ENCODE measurements around the gene COPS4.
"Not testable (repeated sequence)": the region's sequence is repeated elsewhere in the genome, so short reads cannot be mapped to it uniquely, and the experiment has no call there.

The COPS4 gene

GRCh38 chr4:83111751-83112141 is 76.8 kb downstream of the COPS4 start:
- H3K27me3 ChIP-seq (replicated peaks in 2 of 5; ENCODE audit: control insufficient read depth in 4 of 5, insufficient read depth in 5 of 5, low read length in 4 of 5); H3K36me3 ChIP-seq (ENCODE audit: control insufficient read depth in 4 of 4, insufficient read depth in 4 of 4, low read length in 3 of 4); H3K9me3 ChIP-seq (ENCODE audit: control extremely low read depth in 1 of 5, control insufficient read depth in 4 of 5, insufficient read depth in 2 of 5, low read depth in 1 of 5, low read length in 4 of 5): not testable (repeated sequence)
- ChIA-PET CTCF (interaction anchor here (1.3 to 3.2 kb wide), 5 partner anchors 16 to 169 kb away, joined by 3 to 14 read pairs (median 7); no protein-coding TSS in a partner anchor), POLR2A (interaction anchor here (0.6 to 1.3 kb wide), 3 partner anchors 28 to 130 kb away, joined by 3 to 6 read pairs (median 3); no protein-coding TSS in a partner anchor)
- WGBS (ENCODE audit: insufficient coverage) = no CpG with 5 or more reads among the region's 7 CpGs
- Histone ChIP-seq H3K4me1 (ENCODE audit: control extremely low read depth in 1 of 4, control insufficient read depth in 4 of 4, insufficient read depth in 4 of 4, low read length in 3 of 4) (peaks cover 20 to 69% (median 55%) of the 10 kb centered on the region in 4 experiments), H3K27ac (ENCODE audit: insufficient read depth in 1 of 2, low read depth in 1 of 2, low read length in 2 of 2, poor library complexity in 1 of 2, severe bottlenecking in 2 of 2) (peak overlapping the region; percentile 90), H3K4me3 (ENCODE audit: control insufficient read depth in 1 of 7, extremely low read depth in 1 of 7, insufficient read depth in 4 of 7, low read depth in 2 of 7, low read length in 6 of 7) (peak overlapping the region in 6 of 7 experiments; percentile 28 to 84 (median 74))
- DNase-seq = peak in 1 of 3 donors; percentile 37

- POLR2A ChIA-PET = interaction anchor here (0.9 to 1.3 kb wide), 3 partner anchors 33 to 168 kb away, joined by 3 read pairs; no protein-coding TSS in a partner anchor
These were observed 77.2 kb downstream of the COPS4 start for GRCh38 chr4:83112231-83112630.

GRCh38 chr4:83112678-83113428 is 77.9 kb downstream of the COPS4 start:
- no peaks in the 10 kb centered on the region for H3K27me3 ChIP-seq (replicated peaks in 2 of 5; ENCODE audit: control insufficient read depth in 4 of 5, insufficient read depth in 5 of 5, low read length in 4 of 5)
- H3K9me3 ChIP-seq (ENCODE audit: control extremely low read depth in 1 of 5, control insufficient read depth in 4 of 5, insufficient read depth in 2 of 5, low read depth in 1 of 5, low read length in 4 of 5) = no peaks in the 10 kb centered on the region
- peak overlapping the region; percentile 27 to 99 (median 84) for H3K4me3 ChIP-seq (ENCODE audit: control insufficient read depth in 1 of 7, extremely low read depth in 1 of 7, insufficient read depth in 4 of 7, low read depth in 2 of 7, low read length in 6 of 7)
- peaks cover 20 to 67% (median 53%) of the 10 kb centered on the region in 4 experiments for H3K4me1 ChIP-seq (ENCODE audit: control extremely low read depth in 1 of 4, control insufficient read depth in 4 of 4, insufficient read depth in 4 of 4, low read length in 3 of 4)
- peak in 2 of 3 donors; percentile 49 to 61 for DNase-seq
- 0% methylated on average over 14 of the region's 16 CpGs for WGBS (ENCODE audit: insufficient coverage)
- ChIA-PET POLR2A (interaction anchor here (0.9 to 1.3 kb wide), 3 partner anchors 33 to 167 kb away, joined by 3 read pairs; no protein-coding TSS in a partner anchor), CTCF (interaction anchor here (0.9 to 3.2 kb wide), 13 partner anchors 9 to 216 kb away, joined by 3 to 14 read pairs (median 4); no protein-coding TSS in a partner anchor)
- peaks cover 0 to 6% (median 1%) of the 10 kb centered on the region in 4 experiments for H3K36me3 ChIP-seq (ENCODE audit: control insufficient read depth in 4 of 4, insufficient read depth in 4 of 4, low read length in 3 of 4)
- H3K27ac ChIP-seq (ENCODE audit: insufficient read depth in 1 of 2, low read depth in 1 of 2, low read length in 2 of 2, poor library complexity in 1 of 2, severe bottlenecking in 2 of 2) = peak overlapping the region; percentile 90

More at GRCh38 chr4:83112231-83112630, 77.2 kb downstream of the COPS4 start:
- Histone ChIP-seq H3K4me3 (ENCODE audit: control insufficient read depth in 1 of 7, extremely low read depth in 1 of 7, insufficient read depth in 4 of 7, low read depth in 2 of 7, low read length in 6 of 7) (peak overlapping the region in 6 of 7 experiments; percentile 73 to 99 (median 85)), H3K9me3 (ENCODE audit: control extremely low read depth in 1 of 5, control insufficient read depth in 4 of 5, insufficient read depth in 2 of 5, low read depth in 1 of 5, low read length in 4 of 5) (no peaks in the 10 kb centered on the region), H3K27me3 (replicated peaks in 2 of 5; ENCODE audit: control insufficient read depth in 4 of 5, insufficient read depth in 5 of 5, low read length in 4 of 5) (no peaks in the 10 kb centered on the region), H3K27ac (ENCODE audit: insufficient read depth in 1 of 2, low read depth in 1 of 2, low read length in 2 of 2, poor library complexity in 1 of 2, severe bottlenecking in 2 of 2) (peak overlapping the region; percentile 90), H3K4me1 (ENCODE audit: control extremely low read depth in 1 of 4, control insufficient read depth in 4 of 4, insufficient read depth in 4 of 4, low read length in 3 of 4) (peaks cover 20 to 69% (median 55%) of the 10 kb centered on the region in 4 experiments), H3K36me3 (ENCODE audit: control insufficient read depth in 4 of 4, insufficient read depth in 4 of 4, low read length in 3 of 4) (peaks cover 0 to 9% (median 1%) of the 10 kb centered on the region in 4 experiments)
- CTCF ChIA-PET = interaction anchor here (0.9 to 3.2 kb wide), 12 partner anchors 10 to 217 kb away, joined by 3 to 14 read pairs (median 4); no protein-coding TSS in a partner anchor
- peak; percentile 84 to 98 (median 95) for DNase-seq
- 0% methylated on average over 2 of the region's 2 CpGs for WGBS (ENCODE audit: insufficient coverage)

GRCh38 chr4:83113429-83113786 is 78.4 kb downstream of the COPS4 start:
- Histone ChIP-seq H3K4me1 (ENCODE audit: control extremely low read depth in 1 of 4, control insufficient read depth in 4 of 4, insufficient read depth in 4 of 4, low read length in 3 of 4) (peaks cover 19 to 62% (median 50%) of the 10 kb centered on the region in 4 experiments), H3K36me3 (ENCODE audit: control insufficient read depth in 4 of 4, insufficient read depth in 4 of 4, low read length in 3 of 4) (peaks cover 0 to 6% (median 1%) of the 10 kb centered on the region in 4 experiments), H3K27me3 (replicated peaks in 2 of 5; ENCODE audit: control insufficient read depth in 4 of 5, insufficient read depth in 5 of 5, low read length in 4 of 5) (no peaks in the 10 kb centered on the region), H3K27ac (ENCODE audit: insufficient read depth in 1 of 2, low read depth in 1 of 2, low read length in 2 of 2, poor library complexity in 1 of 2, severe bottlenecking in 2 of 2) (peak overlapping the region; percentile 90), H3K4me3 (ENCODE audit: control insufficient read depth in 1 of 7, extremely low read depth in 1 of 7, insufficient read depth in 4 of 7, low read depth in 2 of 7, low read length in 6 of 7) (peak overlapping the region; percentile 27 to 99 (median 84)), H3K9me3 (ENCODE audit: control extremely low read depth in 1 of 5, control insufficient read depth in 4 of 5, insufficient read depth in 2 of 5, low read depth in 1 of 5, low read length in 4 of 5) (no peaks in the 10 kb centered on the region)
- DNase-seq = peak; percentile 43 to 89 (median 82)
- ChIA-PET POLR2A (interaction anchor here (1.2 kb wide), 1 partner anchor 111 kb away, joined by 4 read pairs; no protein-coding TSS in a partner anchor), CTCF (interaction anchor here (0.9 to 3.2 kb wide), 11 partner anchors 11 to 216 kb away, joined by 3 to 10 read pairs (median 4); no protein-coding TSS in a partner anchor)
- 0% methylated on average over 2 of the region's 3 CpGs for WGBS (ENCODE audit: insufficient coverage)

- Histone ChIP-seq H3K36me3 (ENCODE audit: control insufficient read depth in 4 of 4, insufficient read depth in 4 of 4, low read length in 3 of 4) (peaks cover 0 to 3% (median 0%) of the 10 kb centered on the region in 4 experiments), H3K4me1 (ENCODE audit: control extremely low read depth in 1 of 4, control insufficient read depth in 4 of 4, insufficient read depth in 4 of 4, low read length in 3 of 4) (peaks cover 15 to 51% (median 41%) of the 10 kb centered on the region in 4 experiments), H3K4me3 (ENCODE audit: control insufficient read depth in 1 of 7, extremely low read depth in 1 of 7, insufficient read depth in 4 of 7, low read depth in 2 of 7, low read length in 6 of 7) (peak within 1 kb of the TSS in 6 of 7 experiments; percentile 73 to 99 (median 85)), H3K9me3 (ENCODE audit: control extremely low read depth in 1 of 5, control insufficient read depth in 4 of 5, insufficient read depth in 2 of 5, low read depth in 1 of 5, low read length in 4 of 5) (no peaks in the 10 kb centered on the region), H3K27ac (ENCODE audit: insufficient read depth in 1 of 2, low read depth in 1 of 2, low read length in 2 of 2, poor library complexity in 1 of 2, severe bottlenecking in 2 of 2) (peak within 1 kb of the TSS; percentile 90), H3K27me3 (replicated peaks in 2 of 5; ENCODE audit: control insufficient read depth in 4 of 5, insufficient read depth in 5 of 5, low read length in 4 of 5) (no peaks in the 10 kb centered on the region)
- ChIA-PET CTCF (interaction anchor here (0.9 to 2.0 kb wide), 5 partner anchors 14 to 136 kb away, joined by 3 to 8 read pairs (median 3); no protein-coding TSS in a partner anchor), POLR2A (interaction anchor here (1.2 kb wide), 1 partner anchor 110 kb away, joined by 4 read pairs; no protein-coding TSS in a partner anchor)
- DNase-seq = peak; percentile 67 to 88 (median 82)
- WGBS (ENCODE audit: insufficient coverage) = 0% methylated on average over 4 of the region's 5 CpGs
These were observed 79.6 kb downstream of the COPS4 start, which contains the start of gene PLAC8 for GRCh38 chr4:83114576-83114975. PLAC8 (minus strand) TSS chr4:83114729; CDS start chr4:83107921, 6,808 bp downstream.

- peak overlapping the region; percentile 86 to 90 for H3K27ac ChIP-seq (ENCODE audit: insufficient read depth in 1 of 2, low read depth in 1 of 2, low read length in 2 of 2, poor library complexity in 1 of 2, severe bottlenecking in 2 of 2)
- POLR2A ChIA-PET = no interaction called here
These were observed 80.0 kb downstream of the COPS4 start for GRCh38 chr4:83115000-83115399.

More at GRCh38 chr4:83115000-83115399, 80.0 kb downstream of the COPS4 start:
- CTCF ChIA-PET = interaction anchor here (0.6 to 2.0 kb wide), 8 partner anchors 9 to 136 kb away, joined by 3 to 8 read pairs (median 3); no protein-coding TSS in a partner anchor
- Histone ChIP-seq H3K36me3 (ENCODE audit: control insufficient read depth in 4 of 4, insufficient read depth in 4 of 4, low read length in 3 of 4) (peaks cover 0 to 3% (median 0%) of the 10 kb centered on the region in 4 experiments), H3K9me3 (ENCODE audit: control extremely low read depth in 1 of 5, control insufficient read depth in 4 of 5, insufficient read depth in 2 of 5, low read depth in 1 of 5, low read length in 4 of 5) (no peaks in the 10 kb centered on the region), H3K4me1 (ENCODE audit: control extremely low read depth in 1 of 4, control insufficient read depth in 4 of 4, insufficient read depth in 4 of 4, low read length in 3 of 4) (peaks cover 15 to 51% (median 41%) of the 10 kb centered on the region in 4 experiments), H3K27me3 (replicated peaks in 2 of 5; ENCODE audit: control insufficient read depth in 4 of 5, insufficient read depth in 5 of 5, low read length in 4 of 5) (no peaks in the 10 kb centered on the region), H3K4me3 (ENCODE audit: control insufficient read depth in 1 of 7, extremely low read depth in 1 of 7, insufficient read depth in 4 of 7, low read depth in 2 of 7, low read length in 6 of 7) (peak overlapping the region in 6 of 7 experiments; percentile 71 to 99 (median 85))
- DNase-seq = peak in 1 of 3 donors; percentile 32

All from common myeloid progenitor, CD34-positive (primary cell).